Liver (tissue), 3 donors: ENCODE results near the gene ERC1.

Source experiments
- CTCF ChIP-seq: fragments of 150-350 bp; IDR thresholded peaks from 2 replicates; pipeline ENCODE4 v1.5.1; 2017; ENCODE audit warnings: improper control_type of control experiment, low read depth, low read length; ENCODE audit not compliant: missing input control
- FOXA1 ChIP-seq: IDR thresholded peaks from 2 replicates; pipeline ENCODE4 v1.6.1; 2016; ENCODE audit warnings: antibody characterized with exemption
- HNF4A ChIP-seq, 2 donors: conservative IDR thresholded peaks; 2 replicates each; pipeline ENCODE4 v1.6.1; 2016; ENCODE audit warnings: antibody characterized with exemption in 2 of 2, mild to moderate bottlenecking in 2 of 2
- RAD21 ChIP-seq, 2 donors: IDR thresholded peaks; 2 replicates each; pipeline ENCODE4 v1.6.1; 2016; ENCODE audit warnings: antibody characterized with exemption in 2 of 2, mild to moderate bottlenecking in 2 of 2
- REST ChIP-seq: IDR thresholded peaks from 2 replicates; pipeline ENCODE4 v1.6.1; 2016; ENCODE audit warnings: antibody characterized with exemption, mild to moderate bottlenecking
- SP1 ChIP-seq: IDR thresholded peaks from 2 replicates; pipeline ENCODE4 v1.6.1; 2018; ENCODE audit warnings: antibody characterized with exemption, mild to moderate bottlenecking
- TAF1 ChIP-seq: conservative IDR thresholded peaks from 2 replicates; pipeline ENCODE4 v1.6.1; 2016; ENCODE audit warnings: antibody characterized with exemption, mild to moderate bottlenecking
- ZBTB33 ChIP-seq: IDR thresholded peaks from 2 replicates; pipeline ENCODE4 v1.6.1; 2016; ENCODE audit warnings: antibody characterized with exemption
- donor health status: healthy.
- donor health status: healthy.

- TF ChIP-seq REST (no peak), CTCF (no peak), TAF1 (no peak), ZBTB33 (no peak), HNF4A (conservative IDR thresholded peaks at IDR 0.05) (no peak), SP1 (no peak), RAD21 (IDR thresholded peaks at IDR 0.05) (no peak), FOXA1 (no peak)
Observed at GRCh38 chr12:1104088-1104800, 113.2 kb downstream of the ERC1 start.
